Astrocyte (in vitro differentiated cells and primary cell): Measurements from ENCODE around the gene CAMK2D. TPM values are rescaled to one million over a fixed set of nuclear protein-coding genes. Genes with fewer than 3 reads are reported as not detected.

Experiments used
- DNase-seq: peaks from one replicate; pipeline ENCODE4 v3.0.0-alpha.2; 2010; ENCODE audit warnings: low read depth
- FAIRE-seq: peaks from 2 replicates; lab custom pipeline; 2011; peaks lifted over from hg19 to GRCh38; lab: Jason Lieb, UNC
- H2AFZ ChIP-seq: 2 replicates; pipeline ENCODE4 v1.6.0; 2012; ENCODE audit warnings: low read depth, low read length, inconsistent platforms
- H3K27ac ChIP-seq: 2 replicates; pipeline ENCODE4 v1.5.1; 2011; ENCODE audit warnings: low read depth, low read length, inconsistent platforms
- H3K27me3 ChIP-seq: 2 replicates; pipeline ENCODE4 v1.6.0; 2011; ENCODE audit warnings: low read length, inconsistent platforms; ENCODE audit not compliant: insufficient read depth
- H3K36me3 ChIP-seq: 2 replicates; pipeline ENCODE4 v1.5.1; 2011; ENCODE audit warnings: low read length, inconsistent platforms; ENCODE audit not compliant: insufficient read depth
- H3K4me1 ChIP-seq: 2 replicates; pipeline ENCODE4 v1.5.1; 2011; ENCODE audit warnings: low read length, inconsistent platforms; ENCODE audit not compliant: insufficient read depth
- H3K4me2 ChIP-seq: 2 replicates; pipeline ENCODE4 v1.6.0; 2012; ENCODE audit warnings: low read length, inconsistent platforms
- H3K4me3 ChIP-seq: 2 replicates; pipeline ENCODE4 v1.5.1; 2011; ENCODE audit warnings: low read depth, mild to moderate bottlenecking, low read length, inconsistent platforms; ENCODE audit not compliant: insufficient read depth
- H3K79me2 ChIP-seq: 2 replicates; pipeline ENCODE4 v1.6.0; 2012; ENCODE audit warnings: mild to moderate bottlenecking, low read length, inconsistent platforms; ENCODE audit not compliant: insufficient read depth
- H3K9ac ChIP-seq: 2 replicates; pipeline ENCODE4 v1.6.0; 2012; ENCODE audit warnings: mild to moderate bottlenecking, low read length, inconsistent platforms
- H3K9me3 ChIP-seq: 2 replicates; pipeline ENCODE4 v1.5.1; 2012; ENCODE audit warnings: low read depth, mild to moderate bottlenecking, low read length, inconsistent platforms; ENCODE audit not compliant: insufficient read depth
- H4K20me1 ChIP-seq: 2 replicates; pipeline ENCODE4 v1.6.0; 2012; ENCODE audit warnings: low read length, inconsistent platforms; ENCODE audit not compliant: insufficient read depth
- H3K27ac Mint-ChIP-seq: one replicate; pipeline ENCODE4 v1.8.0; 2021; ENCODE audit warnings: mild to moderate bottlenecking, mixed read lengths; ENCODE audit not compliant: unreplicated experiment
- H3K27me3 Mint-ChIP-seq: one replicate; pipeline ENCODE4 v1.8.0; 2021; ENCODE audit warnings: low read depth, mixed read lengths; ENCODE audit not compliant: unreplicated experiment
- H3K36me3 Mint-ChIP-seq: one replicate; pipeline ENCODE4 v1.8.0; 2021; ENCODE audit warnings: low read depth, mixed read lengths; ENCODE audit not compliant: unreplicated experiment
- H3K4me1 Mint-ChIP-seq: one replicate; pipeline ENCODE4 v1.8.0; 2021; ENCODE audit warnings: low read depth, mixed read lengths; ENCODE audit not compliant: unreplicated experiment
- H3K4me3 Mint-ChIP-seq: one replicate; pipeline ENCODE4 v1.8.0; 2021; ENCODE audit warnings: mild to moderate bottlenecking, moderate library complexity, mixed read lengths; ENCODE audit not compliant: unreplicated experiment
- H3K9me3 Mint-ChIP-seq: one replicate; pipeline ENCODE4 v1.8.0; 2021; ENCODE audit warnings: mild to moderate bottlenecking, mixed read lengths; ENCODE audit not compliant: unreplicated experiment
- CTCF ChIP-seq: IDR thresholded peaks from 2 replicates; pipeline ENCODE4 v1.5.1; 2011; ENCODE audit warnings: low read depth, mild to moderate bottlenecking, inconsistent platforms, low read length, moderate library complexity; ENCODE audit not compliant: insufficient read depth
- EZH2 ChIP-seq: IDR thresholded peaks from 2 replicates; pipeline ENCODE4 v1.6.1; 2012; ENCODE audit warnings: mild to moderate bottlenecking, low read length, inconsistent platforms; ENCODE audit not compliant: insufficient read depth
- total RNA-seq: library from RNA; stranded (reverse); gene quantifications from 2 replicates; pipeline ENCODE4 v1.2.1, GENCODE V29; 2021

Gene CAMK2D
- total RNA-seq, 1 donor from 2014 or later, result 80.8 TPM

- FAIRE-seq (no peak), DNase-seq (no peak)
- Mint-ChIP-seq H3K36me3 (peaks cover 4% of the 10 kb centered on the region), H3K4me3 (peak overlapping the region; percentile 22), H3K27ac (peak overlapping the region; percentile 13), H3K27me3 (no peaks in the 10 kb centered on the region), H3K9me3 (peaks cover 2% of the 10 kb centered on the region), H3K4me1 (peaks cover 49% of the 10 kb centered on the region)
- H3K4me1 ChIP-seq, result peaks cover 38% of the 10 kb centered on the region
- H3K27ac ChIP-seq, result no peak overlapping the region
- H3K36me3 ChIP-seq, result peaks cover under 1% of the 10 kb centered on the region
- H3K9me3 ChIP-seq, result no peaks in the 10 kb centered on the region
- H3K79me2 ChIP-seq, result no peaks in the 10 kb centered on the region
- H3K4me2 ChIP-seq, result no peak overlapping the region
- H3K27me3 ChIP-seq, result no peaks in the 10 kb centered on the region
- no peak overlapping the region for H3K4me3 ChIP-seq
- no peaks in the 10 kb centered on the region for H4K20me1 ChIP-seq
- no peak overlapping the region for H2AFZ ChIP-seq
- TF ChIP-seq CTCF (no peak), EZH2 (no peak)
- H3K9ac ChIP-seq, result no peak overlapping the region
These were observed 291.6 kb downstream of the CAMK2D start for GRCh38 chr4:113469926-113470325.

- DNase-seq (no peak), FAIRE-seq (peak; percentile 75)
- TF ChIP-seq CTCF (no peak), EZH2 (no peak)
- Mint-ChIP-seq H3K9me3 (peaks cover 2% of the 10 kb centered on the region), H3K36me3 (peaks cover 4% of the 10 kb centered on the region), H3K4me3 (no peak overlapping the region), H3K4me1 (peaks cover 44% of the 10 kb centered on the region), H3K27me3 (no peaks in the 10 kb centered on the region), H3K27ac (peak overlapping the region; percentile 96)
- H3K27ac ChIP-seq, result peak overlapping the region; percentile 89
- H3K4me1 ChIP-seq, result peaks cover 38% of the 10 kb centered on the region
- H3K27me3 ChIP-seq, result no peaks in the 10 kb centered on the region
- H3K36me3 ChIP-seq, result peaks cover 5% of the 10 kb centered on the region
- no peaks in the 10 kb centered on the region for H4K20me1 ChIP-seq
- H2AFZ ChIP-seq, result no peak overlapping the region
- peak overlapping the region; percentile 54 for H3K4me2 ChIP-seq
- peak overlapping the region; percentile 63 for H3K9ac ChIP-seq
- no peak overlapping the region for H3K4me3 ChIP-seq
- H3K79me2 ChIP-seq, result no peaks in the 10 kb centered on the region
- no peaks in the 10 kb centered on the region for H3K9me3 ChIP-seq
These were observed 292.5 kb downstream of the CAMK2D start for GRCh38 chr4:113469023-113469390.

- Histone ChIP-seq H3K79me2 (no peaks in the 10 kb centered on the region), H2AFZ (no peak overlapping the region), H3K27me3 (no peaks in the 10 kb centered on the region), H3K4me3 (peak overlapping the region; percentile 40), H3K9me3 (no peaks in the 10 kb centered on the region), H3K27ac (peak overlapping the region; percentile 97), H3K9ac (peak overlapping the region; percentile 85), H3K4me2 (peak overlapping the region; percentile 84), H3K4me1 (peaks cover 38% of the 10 kb centered on the region), H3K36me3 (peaks cover 5% of the 10 kb centered on the region), H4K20me1 (no peaks in the 10 kb centered on the region)
- Mint-ChIP-seq H3K36me3 (peaks cover 4% of the 10 kb centered on the region), H3K4me3 (peak overlapping the region; percentile 43), H3K9me3 (peaks cover 2% of the 10 kb centered on the region), H3K27me3 (no peaks in the 10 kb centered on the region), H3K4me1 (peaks cover 44% of the 10 kb centered on the region), H3K27ac (peak overlapping the region; percentile 96)
- DNase-seq (peak; percentile 100), FAIRE-seq (peak; percentile 100)
- TF ChIP-seq EZH2 (no peak), CTCF (no peak)
These were observed 293.1 kb downstream of the CAMK2D start for GRCh38 chr4:113468165-113469022.
